GM19455 (cell line): ENCODE data around the gene CREM.
A peak's percentile ranks its signal among the peaks of the same experiment; 100 is the strongest.
"Not testable (repeated sequence)": the region's sequence is repeated elsewhere in the genome, so short reads cannot be mapped to it uniquely, and the experiment has no call there.

Source experiments
- ATAC-seq: cut with Tn5 transposase; IDR thresholded peaks from one replicate; pipeline ENCODE4 v1.9.1; 2021; ENCODE audit not compliant: unreplicated experiment

The CREM gene

GRCh38 chr10:35192645-35193249, 66.1 kb downstream of the CREM start:
- no peak for ATAC-seq

DNA sequence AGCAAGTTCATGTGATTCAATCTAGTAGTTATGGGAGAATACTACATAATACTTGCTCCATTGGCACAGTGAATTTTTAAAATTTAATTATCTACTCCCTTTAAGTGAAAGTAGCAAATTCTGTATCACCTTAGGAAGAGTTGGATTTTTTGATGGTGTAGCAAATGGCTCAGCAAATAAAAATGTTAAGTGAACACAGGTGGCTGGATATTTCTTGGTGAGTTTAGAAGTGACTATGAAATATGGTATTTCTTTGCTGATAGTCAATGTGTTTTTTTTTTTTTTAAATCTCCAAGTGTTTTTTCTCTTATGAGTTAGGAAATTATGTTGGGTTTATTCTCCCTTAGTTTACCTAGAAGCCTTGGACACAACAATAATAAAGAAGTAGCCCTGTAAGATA, 67.8 kb downstream of the CREM start:
- ATAC-seq: no peak

DNA sequence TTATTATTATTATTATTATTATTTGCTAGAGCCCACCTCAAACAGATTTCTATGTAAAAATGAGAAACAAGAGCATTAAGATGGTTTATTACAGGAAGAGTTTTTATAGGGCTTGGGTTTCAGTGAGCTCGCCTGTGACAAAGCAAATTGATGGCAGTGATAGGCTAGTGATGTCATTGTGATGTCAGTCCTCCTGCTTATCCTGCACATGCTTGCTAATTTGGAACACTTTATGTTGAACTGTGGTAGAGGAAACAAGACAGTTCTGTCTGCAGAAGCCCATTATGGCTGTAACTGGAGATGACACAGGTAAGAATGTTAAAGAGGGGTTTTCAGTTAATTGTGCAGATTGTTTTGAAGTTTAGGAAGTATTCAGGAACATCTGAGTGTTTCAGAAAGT, 68.3 kb downstream of the CREM start:
- ATAC-seq: no peak

DNA sequence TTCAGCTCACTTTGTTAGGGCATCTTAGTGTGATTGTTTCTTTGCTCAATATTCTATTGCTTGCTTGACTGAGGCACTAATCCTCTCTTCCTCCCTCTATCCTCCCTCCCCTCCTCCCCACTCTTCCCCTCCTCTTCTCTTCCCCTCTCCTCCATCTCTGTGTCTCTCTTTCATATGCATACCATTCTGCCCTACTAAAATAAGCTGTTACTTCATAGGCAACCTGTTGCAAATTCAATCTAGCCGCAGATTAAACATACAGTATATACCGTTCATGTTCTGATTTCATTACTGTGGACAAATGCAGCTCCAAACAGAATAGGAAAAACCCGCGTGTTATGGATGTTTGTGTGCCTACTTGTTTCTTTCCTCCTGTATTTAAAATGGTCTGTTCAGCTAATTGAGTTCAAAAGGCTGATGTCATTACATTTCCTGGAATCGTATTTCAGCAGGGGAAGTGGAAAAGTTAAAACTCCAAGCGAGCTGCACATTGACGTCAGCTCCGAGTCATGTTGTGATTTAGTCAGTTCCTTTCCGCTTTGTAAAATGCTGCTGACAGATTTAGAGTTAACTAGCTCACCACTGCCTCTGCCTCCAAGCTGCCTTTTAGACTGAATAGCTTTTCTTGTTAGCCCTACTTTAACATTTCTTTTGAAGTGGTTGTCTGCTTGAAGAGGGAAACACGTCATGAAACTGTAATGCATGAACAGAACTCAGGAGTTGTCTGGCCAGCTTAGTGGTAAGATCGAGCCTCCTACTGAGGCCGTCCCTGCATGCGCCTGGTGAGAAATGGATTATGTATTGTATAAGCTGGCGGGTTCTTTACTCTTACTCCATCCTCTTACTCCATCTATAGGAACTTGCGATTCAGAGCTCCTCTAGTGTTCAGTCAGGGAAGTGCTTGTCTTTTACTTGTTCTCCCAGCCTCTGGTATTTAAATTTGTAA, 69.0 kb downstream of the CREM start:
- ATAC-seq: peak; percentile 95

- ATAC-seq: no peak
Observed at GRCh38 chr10:35200487-35200886, 73.8 kb downstream of the CREM start.

DNA sequence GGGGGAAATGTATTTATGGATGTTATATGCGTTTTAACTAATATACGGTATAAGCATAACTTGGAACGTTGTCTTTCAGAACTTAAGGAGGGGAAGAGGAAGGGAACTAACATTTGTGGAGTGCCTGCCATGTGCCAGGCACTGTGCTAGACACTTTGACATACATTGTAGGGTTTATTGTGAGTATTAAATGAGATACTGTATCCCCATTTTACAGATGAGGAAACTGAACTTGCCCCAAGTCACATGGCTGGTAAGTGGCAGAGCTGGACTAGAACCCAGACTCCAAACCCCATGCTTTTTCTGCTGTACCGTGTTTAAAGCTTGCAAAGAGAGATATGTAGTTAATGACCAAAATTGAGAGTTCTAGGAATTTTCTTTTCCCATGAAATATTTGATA, 74.6 kb downstream of the CREM start:
- no peak for ATAC-seq

GRCh38 chr10:35202050-35202449, 75.4 kb downstream of the CREM start:
- ATAC-seq: no peak

- no peak for ATAC-seq
Observed at GRCh38 chr10:35203745-35204144, 77.1 kb downstream of the CREM start.

DNA sequence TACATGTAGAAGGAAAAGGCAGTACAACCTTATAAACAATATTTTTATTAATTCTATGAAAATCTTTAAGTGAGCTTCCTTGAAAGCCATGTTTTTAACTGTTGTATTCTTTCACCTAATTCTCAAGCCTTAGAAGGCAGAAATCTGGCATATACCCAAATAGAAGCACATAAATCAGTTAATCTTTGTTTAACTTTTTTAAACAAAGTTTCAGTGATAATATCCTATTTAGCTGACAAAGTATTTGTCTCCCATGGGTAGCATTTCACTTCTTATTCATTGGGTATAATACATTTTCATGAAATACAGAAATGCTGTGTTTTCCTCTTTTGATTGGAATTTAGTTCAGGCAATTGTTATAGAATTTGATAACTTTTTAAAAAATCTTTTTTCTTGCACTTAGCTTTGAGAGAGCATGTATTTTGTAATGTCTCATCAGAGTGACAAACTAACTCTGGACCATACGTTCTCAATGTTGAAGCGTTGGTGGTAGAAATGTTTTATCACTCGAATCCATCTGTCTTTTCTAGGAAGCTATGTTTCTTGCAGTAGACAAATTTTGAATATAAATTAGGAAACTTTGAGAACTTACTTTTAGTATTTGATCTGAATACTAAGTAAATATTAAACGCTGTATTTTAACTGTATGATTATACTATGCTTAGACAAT, 78.1 kb downstream of the CREM start:
- ATAC-seq: no peak

- no peak for ATAC-seq
Observed at GRCh38 chr10:35206274-35206673, 79.6 kb downstream of the CREM start.

- peak; percentile 93 for ATAC-seq
Observed at GRCh38 chr10:35208536-35208935, 81.9 kb downstream of the CREM start.

DNA sequence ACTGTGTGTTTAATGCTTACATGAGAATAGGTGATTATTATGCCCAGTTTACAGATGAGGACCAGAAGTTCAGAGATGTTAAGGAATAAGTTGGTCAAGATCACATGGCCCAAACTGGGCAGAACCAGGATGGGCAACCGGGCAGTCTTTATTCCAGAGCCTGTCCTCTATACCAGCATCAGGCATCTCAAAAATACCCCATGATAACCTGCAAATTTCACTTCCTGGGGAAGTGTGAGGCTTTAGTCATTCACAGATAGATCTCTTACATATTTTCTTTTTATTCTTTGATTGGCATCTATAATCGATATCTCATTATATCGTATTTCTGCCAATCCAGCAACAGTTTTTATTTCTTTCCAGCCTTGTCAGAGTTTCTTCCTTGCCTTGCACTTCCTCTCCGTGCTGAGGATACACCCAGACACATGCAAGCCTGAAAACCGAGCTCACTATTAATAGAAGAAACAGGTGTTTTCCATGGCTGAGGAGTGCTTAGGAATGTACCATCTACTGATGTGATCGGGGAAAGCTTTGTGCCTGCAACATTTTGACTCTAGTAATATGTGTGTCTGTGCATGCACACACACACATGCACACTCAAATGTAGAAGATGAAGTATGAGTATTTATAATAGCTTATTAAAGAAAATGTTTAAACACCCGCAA, 82.4 kb downstream of the CREM start:
- ATAC-seq: peak; percentile 37

- no peak for ATAC-seq
Observed at GRCh38 chr10:35210961-35211360, 84.3 kb downstream of the CREM start.

GRCh38 chr10:35211390-35211789, 84.7 kb downstream of the CREM start:
- no peak for ATAC-seq

GRCh38 chr10:35212856-35213255, 86.2 kb downstream of the CREM start:
- ATAC-seq: no peak

DNA sequence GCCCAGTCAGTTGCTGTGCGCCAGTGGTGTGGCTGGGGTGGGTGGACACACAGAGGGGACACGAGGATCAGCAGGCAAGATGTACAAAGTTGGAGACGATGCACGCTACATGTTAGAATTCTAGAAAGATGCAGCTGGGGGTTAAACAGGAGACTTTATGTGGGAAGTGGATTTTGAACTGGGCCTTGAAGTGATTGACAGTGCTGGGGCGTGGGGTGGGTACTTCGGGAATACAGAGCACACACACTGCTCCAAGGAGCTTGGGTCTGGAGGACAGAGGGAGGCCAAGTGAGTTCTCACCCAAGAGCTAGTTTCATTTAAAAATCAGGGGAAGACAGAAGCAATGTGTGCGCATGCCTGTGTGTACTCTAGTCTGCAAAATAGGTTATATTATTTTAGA, 87.1 kb downstream of the CREM start:
- ATAC-seq: no peak

DNA sequence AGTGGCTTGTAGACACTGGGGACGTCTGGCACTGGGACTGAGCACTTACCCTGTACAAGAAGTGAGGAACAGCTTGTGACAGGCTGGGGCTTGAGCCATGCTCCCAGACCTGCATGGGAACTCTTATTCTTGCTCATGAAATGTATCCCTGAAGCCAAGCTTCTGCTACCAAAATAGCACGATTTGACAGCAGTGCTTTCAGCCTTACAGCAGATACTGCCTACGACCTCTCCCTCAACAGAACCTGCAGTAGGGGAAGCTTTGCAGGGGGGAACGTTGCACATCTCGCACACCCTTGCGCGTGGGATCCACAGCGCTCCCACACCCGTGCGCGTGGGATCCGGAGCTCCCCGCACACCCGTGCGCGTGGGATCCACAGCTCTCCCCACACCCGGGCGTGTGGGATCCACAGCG, 88.0 kb downstream of the CREM start:
- no peak for ATAC-seq

DNA sequence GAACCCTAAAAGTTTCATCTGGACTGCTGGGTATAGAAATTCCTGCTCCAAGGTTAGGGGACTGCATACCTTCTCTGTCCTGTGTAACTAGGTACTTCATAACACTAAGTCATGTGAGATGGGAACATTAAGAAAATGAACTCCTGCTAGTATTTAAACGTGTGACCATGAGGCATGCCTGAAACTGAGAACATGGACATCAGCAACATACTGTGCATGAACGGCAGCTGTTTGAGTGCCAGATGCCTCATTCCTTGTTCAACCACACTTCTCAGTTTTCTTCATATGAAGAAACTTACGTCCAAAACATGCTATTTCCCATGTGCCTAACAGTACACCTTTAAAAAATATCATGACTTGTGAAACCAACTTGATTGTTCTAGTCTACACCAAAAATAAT, 88.5 kb downstream of the CREM start:
- no peak for ATAC-seq

- no peak for ATAC-seq
Observed at GRCh38 chr10:35216303-35216905, 89.8 kb downstream of the CREM start.

DNA sequence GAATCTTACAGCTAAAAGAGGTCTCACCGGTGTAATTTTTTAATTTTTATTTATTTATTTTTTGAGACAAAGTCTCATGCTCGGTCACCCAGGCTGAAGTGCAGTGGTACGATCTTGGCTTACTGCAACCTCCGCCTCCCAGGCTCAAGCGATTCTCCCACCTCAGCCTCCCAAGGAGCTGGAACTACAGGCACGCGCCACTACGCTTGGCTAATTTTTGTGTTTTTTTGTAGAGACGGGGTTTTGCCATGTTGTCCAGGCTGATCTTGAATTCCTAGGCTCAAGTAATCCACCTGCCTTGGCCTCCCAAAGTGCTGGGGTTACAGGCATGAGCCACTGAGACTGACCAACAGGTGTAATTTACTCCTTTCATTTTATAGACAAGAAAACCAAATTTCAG, 90.3 kb downstream of the CREM start:
- ATAC-seq: not testable (repeated sequence)

DNA sequence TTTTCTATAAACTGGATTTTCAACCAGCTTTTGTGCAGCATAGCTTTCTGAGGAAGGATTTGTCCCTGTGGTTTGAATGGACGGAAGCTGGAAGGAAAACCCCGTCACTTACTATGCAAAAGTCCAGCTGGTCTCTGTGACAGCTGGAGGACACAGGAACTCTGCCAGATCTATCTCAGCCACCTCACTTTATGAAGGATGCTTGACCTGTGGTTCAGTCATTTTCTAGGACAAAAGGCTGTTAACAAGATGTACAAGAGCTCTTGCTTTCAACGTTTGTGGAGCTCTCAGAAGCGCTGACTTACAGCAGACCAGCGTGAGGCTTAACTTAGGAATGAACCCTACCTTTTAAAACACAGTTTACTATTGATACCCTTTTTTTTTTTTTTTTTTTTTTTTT, 90.8 kb downstream of the CREM start:
- ATAC-seq: no peak
